ENCODE results near the gene AK3. TPM values are rescaled to one million over a fixed set of nuclear protein-coding genes. Genes with fewer than 3 reads are reported as not detected.

AK3 gene
- total and polyA plus RNA-seq, 2 of the 8 experiments (the other 6 are each of a cell fraction or from before 2014, with no cell fraction given) = 8.9 to 30.0 TPM

DNA sequence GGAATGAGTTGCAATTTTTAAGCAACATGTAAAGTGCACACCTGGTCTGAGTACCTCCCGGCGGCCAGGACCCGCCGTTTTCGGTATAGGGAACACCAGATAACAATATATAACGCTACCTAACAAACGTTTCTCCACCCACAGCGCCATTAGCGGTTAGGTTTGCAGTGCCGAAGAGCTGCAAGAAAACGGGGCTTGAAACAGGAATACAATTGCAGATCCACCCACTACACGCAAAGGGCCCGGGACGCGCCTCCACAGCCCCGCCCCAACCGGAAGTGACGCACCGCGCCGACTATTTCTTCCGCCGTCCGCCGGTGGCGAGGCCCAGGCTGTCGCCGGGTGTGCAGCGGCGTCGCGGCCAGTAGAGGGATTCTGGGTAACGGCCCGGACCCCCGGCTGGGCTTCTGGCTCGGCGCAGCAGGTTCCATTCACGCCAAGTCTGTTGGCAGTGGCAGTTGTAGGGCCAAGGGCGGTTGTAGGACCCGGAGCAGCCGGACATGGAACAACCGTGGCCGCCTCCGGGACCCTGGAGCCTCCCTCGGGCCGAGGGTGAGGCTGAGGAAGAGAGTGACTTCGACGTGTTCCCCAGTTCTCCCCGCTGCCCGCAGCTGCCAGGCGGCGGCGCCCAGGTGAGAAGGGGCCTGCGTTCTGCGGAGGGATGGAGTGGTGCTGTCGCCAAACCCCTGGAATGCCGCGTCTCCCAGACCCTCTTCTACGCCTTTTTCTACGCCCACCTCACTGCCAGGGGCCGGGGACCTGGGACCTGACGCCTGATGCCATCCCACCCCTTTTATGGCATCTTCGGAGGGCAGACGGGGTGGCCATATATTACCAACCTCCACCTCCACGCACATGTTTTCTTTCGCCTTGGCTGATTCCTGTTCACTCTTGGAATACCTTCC is 61.5 kb downstream of the AK3 start, which contains the start of gene CDC37L1 (continued):
- TF ChIP-seq, protein P1, sequence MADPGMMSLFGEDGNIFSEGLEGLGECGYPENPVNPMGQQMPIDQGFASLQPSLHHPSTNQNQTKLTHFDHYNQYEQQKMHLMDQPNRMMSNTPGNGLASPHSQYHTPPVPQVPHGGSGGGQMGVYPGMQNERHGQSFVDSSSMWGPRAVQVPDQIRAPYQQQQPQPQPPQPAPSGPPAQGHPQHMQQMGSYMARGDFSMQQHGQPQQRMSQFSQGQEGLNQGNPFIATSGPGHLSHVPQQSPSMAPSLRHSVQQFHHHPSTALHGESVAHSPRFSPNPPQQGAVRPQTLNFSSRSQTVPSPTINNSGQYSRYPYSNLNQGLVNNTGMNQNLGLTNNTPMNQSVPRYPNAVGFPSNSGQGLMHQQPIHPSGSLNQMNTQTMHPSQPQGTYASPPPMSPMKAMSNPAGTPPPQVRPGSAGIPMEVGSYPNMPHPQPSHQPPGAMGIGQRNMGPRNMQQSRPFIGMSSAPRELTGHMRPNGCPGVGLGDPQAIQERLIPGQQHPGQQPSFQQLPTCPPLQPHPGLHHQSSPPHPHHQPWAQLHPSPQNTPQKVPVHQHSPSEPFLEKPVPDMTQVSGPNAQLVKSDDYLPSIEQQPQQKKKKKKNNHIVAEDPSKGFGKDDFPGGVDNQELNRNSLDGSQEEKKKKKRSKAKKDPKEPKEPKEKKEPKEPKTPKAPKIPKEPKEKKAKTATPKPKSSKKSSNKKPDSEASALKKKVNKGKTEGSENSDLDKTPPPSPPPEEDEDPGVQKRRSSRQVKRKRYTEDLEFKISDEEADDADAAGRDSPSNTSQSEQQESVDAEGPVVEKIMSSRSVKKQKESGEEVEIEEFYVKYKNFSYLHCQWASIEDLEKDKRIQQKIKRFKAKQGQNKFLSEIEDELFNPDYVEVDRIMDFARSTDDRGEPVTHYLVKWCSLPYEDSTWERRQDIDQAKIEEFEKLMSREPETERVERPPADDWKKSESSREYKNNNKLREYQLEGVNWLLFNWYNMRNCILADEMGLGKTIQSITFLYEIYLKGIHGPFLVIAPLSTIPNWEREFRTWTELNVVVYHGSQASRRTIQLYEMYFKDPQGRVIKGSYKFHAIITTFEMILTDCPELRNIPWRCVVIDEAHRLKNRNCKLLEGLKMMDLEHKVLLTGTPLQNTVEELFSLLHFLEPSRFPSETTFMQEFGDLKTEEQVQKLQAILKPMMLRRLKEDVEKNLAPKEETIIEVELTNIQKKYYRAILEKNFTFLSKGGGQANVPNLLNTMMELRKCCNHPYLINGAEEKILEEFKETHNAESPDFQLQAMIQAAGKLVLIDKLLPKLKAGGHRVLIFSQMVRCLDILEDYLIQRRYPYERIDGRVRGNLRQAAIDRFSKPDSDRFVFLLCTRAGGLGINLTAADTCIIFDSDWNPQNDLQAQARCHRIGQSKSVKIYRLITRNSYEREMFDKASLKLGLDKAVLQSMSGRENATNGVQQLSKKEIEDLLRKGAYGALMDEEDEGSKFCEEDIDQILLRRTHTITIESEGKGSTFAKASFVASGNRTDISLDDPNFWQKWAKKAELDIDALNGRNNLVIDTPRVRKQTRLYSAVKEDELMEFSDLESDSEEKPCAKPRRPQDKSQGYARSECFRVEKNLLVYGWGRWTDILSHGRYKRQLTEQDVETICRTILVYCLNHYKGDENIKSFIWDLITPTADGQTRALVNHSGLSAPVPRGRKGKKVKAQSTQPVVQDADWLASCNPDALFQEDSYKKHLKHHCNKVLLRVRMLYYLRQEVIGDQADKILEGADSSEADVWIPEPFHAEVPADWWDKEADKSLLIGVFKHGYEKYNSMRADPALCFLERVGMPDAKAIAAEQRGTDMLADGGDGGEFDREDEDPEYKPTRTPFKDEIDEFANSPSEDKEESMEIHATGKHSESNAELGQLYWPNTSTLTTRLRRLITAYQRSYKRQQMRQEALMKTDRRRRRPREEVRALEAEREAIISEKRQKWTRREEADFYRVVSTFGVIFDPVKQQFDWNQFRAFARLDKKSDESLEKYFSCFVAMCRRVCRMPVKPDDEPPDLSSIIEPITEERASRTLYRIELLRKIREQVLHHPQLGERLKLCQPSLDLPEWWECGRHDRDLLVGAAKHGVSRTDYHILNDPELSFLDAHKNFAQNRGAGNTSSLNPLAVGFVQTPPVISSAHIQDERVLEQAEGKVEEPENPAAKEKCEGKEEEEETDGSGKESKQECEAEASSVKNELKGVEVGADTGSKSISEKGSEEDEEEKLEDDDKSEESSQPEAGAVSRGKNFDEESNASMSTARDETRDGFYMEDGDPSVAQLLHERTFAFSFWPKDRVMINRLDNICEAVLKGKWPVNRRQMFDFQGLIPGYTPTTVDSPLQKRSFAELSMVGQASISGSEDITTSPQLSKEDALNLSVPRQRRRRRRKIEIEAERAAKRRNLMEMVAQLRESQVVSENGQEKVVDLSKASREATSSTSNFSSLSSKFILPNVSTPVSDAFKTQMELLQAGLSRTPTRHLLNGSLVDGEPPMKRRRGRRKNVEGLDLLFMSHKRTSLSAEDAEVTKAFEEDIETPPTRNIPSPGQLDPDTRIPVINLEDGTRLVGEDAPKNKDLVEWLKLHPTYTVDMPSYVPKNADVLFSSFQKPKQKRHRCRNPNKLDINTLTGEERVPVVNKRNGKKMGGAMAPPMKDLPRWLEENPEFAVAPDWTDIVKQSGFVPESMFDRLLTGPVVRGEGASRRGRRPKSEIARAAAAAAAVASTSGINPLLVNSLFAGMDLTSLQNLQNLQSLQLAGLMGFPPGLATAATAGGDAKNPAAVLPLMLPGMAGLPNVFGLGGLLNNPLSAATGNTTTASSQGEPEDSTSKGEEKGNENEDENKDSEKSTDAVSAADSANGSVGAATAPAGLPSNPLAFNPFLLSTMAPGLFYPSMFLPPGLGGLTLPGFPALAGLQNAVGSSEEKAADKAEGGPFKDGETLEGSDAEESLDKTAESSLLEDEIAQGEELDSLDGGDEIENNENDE (IDR thresholded peaks at IDR 0.05; ENCODE audit: insufficient replicate concordance, low read length) = no peak
- 0 out of 2 replicates have a peak, but pooled peaks have one; percentile 18 for TF ChIP-seq SP1 (IDR thresholded peaks at IDR 0.05; ENCODE audit: low read depth, low read length)
- TF ChIP-seq, protein P2, sequence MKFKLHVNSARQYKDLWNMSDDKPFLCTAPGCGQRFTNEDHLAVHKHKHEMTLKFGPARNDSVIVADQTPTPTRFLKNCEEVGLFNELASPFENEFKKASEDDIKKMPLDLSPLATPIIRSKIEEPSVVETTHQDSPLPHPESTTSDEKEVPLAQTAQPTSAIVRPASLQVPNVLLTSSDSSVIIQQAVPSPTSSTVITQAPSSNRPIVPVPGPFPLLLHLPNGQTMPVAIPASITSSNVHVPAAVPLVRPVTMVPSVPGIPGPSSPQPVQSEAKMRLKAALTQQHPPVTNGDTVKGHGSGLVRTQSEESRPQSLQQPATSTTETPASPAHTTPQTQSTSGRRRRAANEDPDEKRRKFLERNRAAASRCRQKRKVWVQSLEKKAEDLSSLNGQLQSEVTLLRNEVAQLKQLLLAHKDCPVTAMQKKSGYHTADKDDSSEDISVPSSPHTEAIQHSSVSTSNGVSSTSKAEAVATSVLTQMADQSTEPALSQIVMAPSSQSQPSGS (IDR thresholded peaks at IDR 0.05; ENCODE audit: low read length) = 0 out of 2 replicates have a peak, but pooled peaks have one; percentile 52
- TF ChIP-seq CREB1 (IDR thresholded peaks at IDR 0.05) = peak; percentile 94
- TF ChIP-seq ASH2L (IDR thresholded peaks at IDR 0.05; ENCODE audit: low read length) = peak; percentile 99
- TF ChIP-seq SIN3A (conservative IDR thresholded peaks at IDR 0.05 in 1 of 2, IDR thresholded peaks at IDR 0.05 in 1 of 2; ENCODE audit: low read depth in 1 of 2, low read length in 2 of 2) = peak in 1 of 2 experiments; percentile 74; a peak in 2 of 4 replicates
- TF ChIP-seq FOSL1 (IDR thresholded peaks at IDR 0.05; ENCODE audit: insufficient read depth, low read depth, low read length) = no peak

All from H1 (cell line).